Hepatocyte (in vitro differentiated cells): ENCODE data around the gene MS4A2. TPM values are rescaled to one million over a fixed set of nuclear protein-coding genes. Genes with fewer than 3 reads are reported as not detected.
"Not testable (repeated sequence)": the region's sequence is repeated elsewhere in the genome, so short reads cannot be mapped to it uniquely, and the experiment has no call there.

ENCODE experiments used
- DNase-seq: peaks from one replicate; pipeline ENCODE4 v3.0.0-alpha.2; 2016; ENCODE audit warnings: low spot score
- H2AFZ ChIP-seq: fragments of 200-600 bp; sonication (generic); 2 replicates; pipeline ENCODE4 v1.6.0; 2016; ENCODE audit warnings: antibody characterized with exemption, mild to moderate bottlenecking
- H3K27ac ChIP-seq: fragments of 200-600 bp; sonication (generic); 2 replicates; pipeline ENCODE4 v1.5.1; 2016; ENCODE audit warnings: mild to moderate bottlenecking
- H3K27me3 ChIP-seq: fragments of 200-600 bp; sonication (generic); 2 replicates; pipeline ENCODE4 v1.6.1; 2016
- H3K36me3 ChIP-seq: fragments of 200-600 bp; sonication (generic); replicated peaks from 2 replicates; pipeline ENCODE4 v1.5.1; 2016; ENCODE audit warnings: low read depth; ENCODE audit not compliant: insufficient read depth
- H3K4me1 ChIP-seq: fragments of 200-600 bp; sonication (generic); 2 replicates; pipeline ENCODE4 v1.5.1; 2016; ENCODE audit warnings: mild to moderate bottlenecking, moderate library complexity; ENCODE audit not compliant: insufficient read depth
- H3K4me2 ChIP-seq: fragments of 200-600 bp; sonication (generic); 2 replicates; pipeline ENCODE4 v1.6.0; 2016
- H3K4me3 ChIP-seq: fragments of 200-600 bp; sonication (generic); 2 replicates; pipeline ENCODE4 v1.5.1; 2016; ENCODE audit warnings: mild to moderate bottlenecking
- H3K79me2 ChIP-seq: fragments of 200-600 bp; sonication (generic); 2 replicates; pipeline ENCODE4 v1.6.0; 2017; ENCODE audit warnings: mild to moderate bottlenecking
- H3K9me2 ChIP-seq: fragments of 200-600 bp; sonication (generic); replicated peaks from 2 replicates; pipeline ENCODE4 v1.6.0; 2017; ENCODE audit warnings: mild to moderate bottlenecking; ENCODE audit not compliant: insufficient read depth
- H3K9me3 ChIP-seq: fragments of 200-600 bp; sonication (generic); 2 replicates; pipeline ENCODE4 v1.5.1; 2016; ENCODE audit warnings: low read depth, mild to moderate bottlenecking
- H4K20me1 ChIP-seq: fragments of 200-600 bp; sonication (generic); 2 replicates; pipeline ENCODE4 v1.6.0; 2016; ENCODE audit warnings: mild to moderate bottlenecking; ENCODE audit not compliant: insufficient read depth, poor library complexity, severe bottlenecking
- CTCF ChIP-seq: fragments of 200-600 bp; sonication (generic); IDR thresholded peaks from 2 replicates; pipeline ENCODE4 v1.5.1; 2016; ENCODE audit warnings: antibody characterized with exemption, mild to moderate bottlenecking; ENCODE audit not compliant: poor library complexity
- EZH2 ChIP-seq: fragments of 200-600 bp; sonication (generic); IDR thresholded peaks from 2 replicates; pipeline ENCODE4 v1.6.1; 2016; ENCODE audit warnings: antibody characterized with exemption, mild to moderate bottlenecking, borderline replicate concordance
- EZH2phosphoT487 ChIP-seq: fragments of 200-600 bp; sonication (generic); IDR thresholded peaks from one replicate; pipeline ENCODE4 v1.6.1; 2018; ENCODE audit warnings: antibody characterized with exemption, mild to moderate bottlenecking, low read depth, moderate library complexity; ENCODE audit not compliant: unreplicated experiment, severe bottlenecking
- WGBS: methylation state at CpG from one replicate; pipeline ENCODE4 v1.1.6; 2016; ENCODE audit warnings: low lambda C conversion rate; ENCODE audit errors: missing lambda C conversion rate; 5-methylcytosine and 5-hydroxymethylcytosine counted together
- polyA plus RNA-seq: library from polyadenylated mRNA; unstranded; fragments of >200 nt; fragmentation: Nextera tagmentation; extraction: Ambion mirVana; gene quantifications from 2 replicates; pipeline ENCODE4 v1.2.1, GENCODE V29; 2016
- total RNA-seq: library from RNA; depleted of rRNA; stranded (reverse); fragments of >200 nt; gene quantifications from 2 replicates; pipeline ENCODE4 v1.2.3, GENCODE V29; 2014

Gene MS4A2
- total and polyA plus RNA-seq, 2 experiments from 2014 or later: not detected

GRCh38 chr11:60064111-60064510, 24.4 kb upstream of the MS4A2 start:
- TF ChIP-seq EZH2phosphoT487 (no peak), CTCF (no peak), EZH2 (no peak)
- no peaks in the 10 kb centered on the region for H3K9me3 ChIP-seq
- no peak overlapping the region for H3K4me2 ChIP-seq
- no peaks in the 10 kb centered on the region for H3K36me3 ChIP-seq
- no peak overlapping the region for H2AFZ ChIP-seq
- H3K27me3 ChIP-seq: no peaks in the 10 kb centered on the region
- no peaks in the 10 kb centered on the region for H4K20me1 ChIP-seq
- no peaks in the 10 kb centered on the region for H3K79me2 ChIP-seq
- 50% methylated on average over 1 of the region's 1 CpG for WGBS
- DNase-seq: no peak
- H3K9me2 ChIP-seq: no peaks in the 10 kb centered on the region
- no peak overlapping the region for H3K27ac ChIP-seq
- no peaks in the 10 kb centered on the region for H3K4me1 ChIP-seq
- no peak overlapping the region for H3K4me3 ChIP-seq

GRCh38 chr11:60065801-60066200, 22.7 kb upstream of the MS4A2 start:
- TF ChIP-seq CTCF (no peak), EZH2phosphoT487 (no peak)
- no peaks in the 10 kb centered on the region for H3K27me3 ChIP-seq

GRCh38 chr11:60069450-60069849, 19.0 kb upstream of the MS4A2 start:
- Histone ChIP-seq H3K4me2 (no peak overlapping the region), H3K4me3 (no peak overlapping the region), H3K79me2 (no peaks in the 10 kb centered on the region), H3K27ac (no peak overlapping the region), H2AFZ (no peak overlapping the region), H3K9me3 (no peaks in the 10 kb centered on the region), H3K9me2 (no peaks in the 10 kb centered on the region), H4K20me1 (no peaks in the 10 kb centered on the region), H3K36me3 (no peaks in the 10 kb centered on the region), H3K4me1 (no peaks in the 10 kb centered on the region), H3K27me3 (no peaks in the 10 kb centered on the region)
- TF ChIP-seq CTCF: no peak
- TF ChIP-seq EZH2phosphoT487: no peak
- no peak for TF ChIP-seq EZH2
- 73% methylated on average over 2 of the region's 2 CpGs for WGBS
- DNase-seq: no peak

More at GRCh38 chr11:60065801-60066200, 22.7 kb upstream of the MS4A2 start:
- no peak for DNase-seq
- no peaks in the 10 kb centered on the region for H3K4me1 ChIP-seq
- 95% methylated on average over 1 of the region's 1 CpG for WGBS
- H2AFZ ChIP-seq: no peak overlapping the region
- no peaks in the 10 kb centered on the region for H3K9me3 ChIP-seq
- H3K79me2 ChIP-seq: no peaks in the 10 kb centered on the region
- no peaks in the 10 kb centered on the region for H3K36me3 ChIP-seq
- H3K9me2 ChIP-seq: no peaks in the 10 kb centered on the region
- H3K4me3 ChIP-seq: no peak overlapping the region
- H3K27ac ChIP-seq: no peak overlapping the region
- no peak overlapping the region for H3K4me2 ChIP-seq
- H4K20me1 ChIP-seq: no peaks in the 10 kb centered on the region

- not testable (repeated sequence) for H2AFZ ChIP-seq, H3K79me2 ChIP-seq, H3K9me2 ChIP-seq, H3K4me3 ChIP-seq, H3K9me3 ChIP-seq, H3K27me3 ChIP-seq, H4K20me1 ChIP-seq, DNase-seq, H3K4me1 ChIP-seq, H3K4me2 ChIP-seq, H3K27ac ChIP-seq, H3K36me3 ChIP-seq
- 74% methylated on average over 6 of the region's 6 CpGs for WGBS
Observed at GRCh38 chr11:60071644-60072043, 16.8 kb upstream of the MS4A2 start.
